GM23248 (cell line): ENCODE data around the gene CFAP92.

Experiments
- EZH2 ChIP-seq: fragments of 200-600 bp; sonication (generic); IDR thresholded peaks from 2 replicates; pipeline ENCODE4 v1.6.1; 2018; ENCODE audit warnings: antibody characterized with exemption, mild to moderate bottlenecking; ENCODE audit not compliant: insufficient read depth, poor library complexity, severe bottlenecking
- EZH2phosphoT487 ChIP-seq: fragments of 200-600 bp; sonication (generic); IDR thresholded peaks from 2 replicates; pipeline ENCODE4 v1.6.1; 2018; ENCODE audit warnings: antibody characterized with exemption, moderate library complexity, mild to moderate bottlenecking, low read depth; ENCODE audit not compliant: insufficient read depth

DNA sequence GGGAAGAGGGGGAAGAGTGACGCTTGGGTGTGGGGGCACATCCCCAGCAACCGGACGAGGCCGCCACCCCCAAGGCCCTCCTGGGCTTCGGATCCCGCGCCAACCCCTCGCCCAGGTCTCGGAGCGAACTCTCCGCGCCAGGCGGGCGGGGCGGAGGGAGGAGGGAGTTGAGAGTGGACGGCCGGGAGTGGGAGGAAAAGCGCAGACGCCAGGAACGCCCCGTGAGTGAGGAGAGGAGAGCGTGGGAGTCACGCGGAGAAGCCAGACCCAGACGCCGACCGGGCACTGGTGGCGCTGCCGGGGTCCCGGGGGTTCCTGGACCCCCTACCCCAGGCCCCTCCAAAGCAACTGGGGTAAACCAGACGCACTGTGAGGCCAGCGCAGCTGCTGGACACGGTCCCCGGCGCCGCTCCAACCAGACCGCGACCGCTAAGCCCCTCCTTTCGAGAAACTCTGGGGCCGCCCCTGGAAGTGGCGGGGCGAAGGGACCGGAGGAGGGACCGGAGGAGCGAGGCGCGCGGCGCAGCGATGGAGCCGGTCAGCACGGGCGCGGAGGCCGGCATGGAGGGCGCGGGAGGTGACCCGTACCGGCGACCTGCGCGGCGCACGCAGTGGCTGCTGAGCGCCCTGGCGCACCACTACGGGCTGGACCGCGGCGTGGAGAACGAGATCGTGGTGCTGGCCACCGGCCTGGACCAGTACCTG, 7.4 kb upstream of the CFAP92 start, which contains the start of gene EFCC1:
- TF ChIP-seq EZH2phosphoT487: no peak
- no peak for TF ChIP-seq EZH2
